IMR-90 (cell line): Measurements from ENCODE around the gene TNFRSF4. TPM values are rescaled to one million over a fixed set of nuclear protein-coding genes. Genes with fewer than 3 reads are reported as not detected.
A peak's percentile ranks its signal among the peaks of the same experiment; 100 is the strongest.

ENCODE experiments used
- ATAC-seq: fragments of 200-7000 bp; cut with Tn5 transposase; 2 replicates; pipeline ENCODE4 v1.9.1; 2020; ENCODE audit warnings: low read depth, mild to moderate bottlenecking, moderate library complexity
- BruUV-seq: library from RNA; stranded (reverse); fragments of 400-500 nt; replicated peaks from 2 replicates; lab custom pipeline; 2021; lab: Mats Ljungman, UMichigan
- CTCF ChIA-PET: fragments of 300-600 bp; formaldehyde crosslinking; extraction: SDS; loops from one replicate; lab custom pipeline; 2021; ENCODE audit warnings: antibody characterized with exemption; lab: Yijun Ruan, JAX
- POLR2A ChIA-PET: fragments of 300-600 bp; sonication (Branson Sonifier 250); formaldehyde crosslinking; loops from one replicate; lab custom pipeline; 2022; ENCODE audit warnings: antibody characterized with exemption; ENCODE audit not compliant: unreplicated experiment; lab: Charles Lee
- DNase-seq: peaks from one replicate; pipeline ENCODE4 v3.0.0; 2013
- H2AFZ ChIP-seq: replicated peaks from 2 replicates; pipeline ENCODE3; 2013; ENCODE audit warnings: low read length, mild to moderate bottlenecking; ENCODE audit not compliant: poor library complexity
- H2AK5ac ChIP-seq: 2 replicates; pipeline ENCODE4 v1.6.1; 2013; ENCODE audit warnings: low read depth, low read length, inconsistent platforms
- H2AK9ac ChIP-seq: replicated peaks from 2 replicates; pipeline ENCODE3; 2013; ENCODE audit warnings: mild to moderate bottlenecking, low read depth, low read length, moderate library complexity; ENCODE audit not compliant: poor library complexity
- H2BK120ac ChIP-seq: 2 replicates; pipeline ENCODE4 v1.6.1; 2013; ENCODE audit warnings: low read depth, low read length, inconsistent platforms
- H2BK15ac ChIP-seq: 3 replicates; pipeline ENCODE4 v1.6.1; 2013; ENCODE audit warnings: low read depth, low read length, inconsistent platforms
- H2BK20ac ChIP-seq: 2 replicates; pipeline ENCODE4 v1.6.1; 2013; ENCODE audit warnings: low read depth, mild to moderate bottlenecking, inconsistent platforms, low read length, moderate library complexity
- H2BK5ac ChIP-seq: 2 replicates; pipeline ENCODE4 v1.6.1; 2013; ENCODE audit warnings: mild to moderate bottlenecking, low read depth, low read length, inconsistent platforms; ENCODE audit not compliant: poor library complexity, severe bottlenecking
- H3K14ac ChIP-seq: replicated peaks from 2 replicates; pipeline ENCODE4 v1.6.1; 2013; ENCODE audit warnings: low read depth, low read length, inconsistent platforms
- H3K18ac ChIP-seq: 2 replicates; pipeline ENCODE4 v1.6.1; 2013; ENCODE audit warnings: low read depth, low read length, control low read depth
- H3K23ac ChIP-seq: 2 replicates; pipeline ENCODE4 v1.6.1; 2013; ENCODE audit warnings: low read depth, low read length, inconsistent platforms
- H3K27ac ChIP-seq: 2 replicates; pipeline ENCODE4 v1.5.1; 2013; ENCODE audit warnings: mild to moderate bottlenecking, control low read depth, low read length; ENCODE audit not compliant: insufficient read depth
- H3K27me3 ChIP-seq: 2 replicates; pipeline ENCODE4 v1.6.1; 2013; ENCODE audit warnings: low read length; ENCODE audit not compliant: control insufficient read depth, insufficient read depth
- H3K36me3 ChIP-seq: 2 replicates; pipeline ENCODE4 v1.6.1; 2013; ENCODE audit warnings: low read length, mixed read lengths; ENCODE audit not compliant: control insufficient read depth, insufficient read depth
- H3K4ac ChIP-seq: 2 replicates; pipeline ENCODE4 v1.6.1; 2013; ENCODE audit warnings: low read depth, low read length, inconsistent platforms
- H3K4me1 ChIP-seq: 2 replicates; pipeline ENCODE4 v1.6.1; 2013; ENCODE audit warnings: low read length, mixed read lengths; ENCODE audit not compliant: control insufficient read depth, insufficient read depth
- H3K4me2 ChIP-seq: 2 replicates; pipeline ENCODE4 v1.6.1; 2013; ENCODE audit warnings: low read depth, mild to moderate bottlenecking, control low read depth, low read length, moderate library complexity
- H3K4me3 ChIP-seq: 2 replicates; pipeline ENCODE4 v1.5.1; 2013; ENCODE audit warnings: low read depth, mild to moderate bottlenecking, control low read depth, low read length, moderate library complexity; ENCODE audit not compliant: insufficient read depth
- H3K56ac ChIP-seq: 2 replicates; pipeline ENCODE4 v1.6.1; 2013; ENCODE audit warnings: low read length, inconsistent platforms; ENCODE audit not compliant: insufficient read depth; ENCODE audit errors: extremely low read depth
- H3K79me1 ChIP-seq, 2 experiments: 2 replicates each; pipeline ENCODE4 v1.6.1; 2013; ENCODE audit warnings: low read length in 2 of 2, inconsistent platforms in 1 of 2, low read depth in 1 of 2
- H3K9ac ChIP-seq: 2 replicates; pipeline ENCODE4 v1.6.1; 2013; ENCODE audit warnings: low read depth, low read length, control low read depth
- H3K9me1 ChIP-seq: 2 replicates; pipeline ENCODE4 v1.6.1; 2013; ENCODE audit warnings: low read length, inconsistent platforms; ENCODE audit not compliant: insufficient read depth
- H3K9me3 ChIP-seq: 2 replicates; pipeline ENCODE4 v1.6.1; 2013; ENCODE audit warnings: low read length; ENCODE audit not compliant: control insufficient read depth, insufficient read depth
- H4K20me1 ChIP-seq: 2 replicates; pipeline ENCODE4 v1.6.1; 2013; ENCODE audit warnings: low read length, inconsistent platforms; ENCODE audit not compliant: insufficient read depth
- H4K5ac ChIP-seq: 2 replicates; pipeline ENCODE4 v1.6.1; 2013; ENCODE audit warnings: mild to moderate bottlenecking, low read depth, low read length, control low read depth
- H4K8ac ChIP-seq, 2 experiments: 2 replicates each; pipeline ENCODE4 v1.6.1; 2013; ENCODE audit warnings: low read depth in 2 of 2, low read length in 2 of 2, control low read depth in 1 of 2, inconsistent platforms in 1 of 2
- H4K91ac ChIP-seq: 2 replicates; pipeline ENCODE4 v1.6.1; 2013; ENCODE audit warnings: low read depth, low read length, inconsistent platforms; ENCODE audit not compliant: insufficient read depth
- CHD1 ChIP-seq: IDR thresholded peaks from 2 replicates; pipeline ENCODE4 v1.6.1; 2012; ENCODE audit warnings: low read depth, low read length, improper control_type of control experiment
- CTCF ChIP-seq: conservative IDR thresholded peaks from 2 replicates; pipeline ENCODE4 v1.5.1; 2012; ENCODE audit warnings: mild to moderate bottlenecking, low read depth, low read length, improper control_type of control experiment
- ELK1 ChIP-seq: fragments of 150-350 bp; IDR thresholded peaks from 2 replicates; pipeline ENCODE4 v1.6.1; 2016; ENCODE audit warnings: low read depth, mild to moderate bottlenecking, low read length, moderate library complexity, borderline replicate concordance
- FOS ChIP-seq: fragments of 150-350 bp; IDR thresholded peaks from 2 replicates; pipeline ENCODE4 v1.6.1; 2016; ENCODE audit warnings: low read depth, low read length
- MAFK ChIP-seq: IDR thresholded peaks from 2 replicates; pipeline ENCODE4 v1.6.1; 2012; ENCODE audit warnings: low read depth, low read length, improper control_type of control experiment
- MAZ ChIP-seq: IDR thresholded peaks from 2 replicates; pipeline ENCODE4 v1.6.1; 2012; ENCODE audit warnings: low read depth, mild to moderate bottlenecking, low read length, improper control_type of control experiment, moderate library complexity, borderline replicate concordance
- MXI1 ChIP-seq: IDR thresholded peaks from 2 replicates; pipeline ENCODE4 v1.6.1; 2012; ENCODE audit warnings: low read depth, mild to moderate bottlenecking, low read length, moderate library complexity, borderline replicate concordance
- NFE2L2 ChIP-seq: fragments of 150-350 bp; IDR thresholded peaks from 2 replicates; pipeline ENCODE4 v1.6.1; 2016; ENCODE audit warnings: low read depth, mild to moderate bottlenecking, low read length
- POLR2A ChIP-seq: IDR thresholded peaks from 2 replicates; pipeline ENCODE4 v1.6.1; 2012; ENCODE audit warnings: mild to moderate bottlenecking, low read depth, low read length
- RCOR1 ChIP-seq: IDR thresholded peaks from 2 replicates; pipeline ENCODE4 v1.6.1; 2012; ENCODE audit warnings: mild to moderate bottlenecking, low read length, improper control_type of control experiment; ENCODE audit not compliant: insufficient replicate concordance
- RFX5 ChIP-seq: IDR thresholded peaks from 2 replicates; pipeline ENCODE4 v1.8.0; 2012; ENCODE audit warnings: low read depth, mild to moderate bottlenecking, low read length, moderate library complexity
- SMC3 ChIP-seq: fragments of 150-350 bp; IDR thresholded peaks from 2 replicates; pipeline ENCODE4 v1.6.1; 2016; ENCODE audit warnings: low read depth, mild to moderate bottlenecking, antibody characterized with exemption, low read length, moderate library complexity
- USF2 ChIP-seq: fragments of 150-350 bp; IDR thresholded peaks from 2 replicates; pipeline ENCODE4 v1.6.1; 2017; ENCODE audit warnings: mild to moderate bottlenecking, antibody characterized with exemption, low read length, low read depth
- WGBS, 2 experiments: methylation state at CpG; one replicate each; pipeline versions ENCODE4 v1.1.5 to v1.1.7; 2013; ENCODE audit warnings: missing lambda C conversion rate in 2 of 2; ENCODE audit not compliant: insufficient read length in 1 of 2; ENCODE audit errors: extremely low coverage in 2 of 2; 5-methylcytosine and 5-hydroxymethylcytosine counted together
- dilution Hi-C: fragments of 300-500 bp; cut with HindIII; formaldehyde crosslinking; loops from one replicate; pipeline ENCODE4 v1.14.3; 2018; ENCODE audit warnings: low sequenced_read_pairs; ENCODE audit not compliant: unreplicated experiment
- in situ Hi-C: fragments of 300-500 bp; cut with MboI; formaldehyde crosslinking; loops from 3 replicates; pipeline ENCODE4 v1.14.3; 2019; ENCODE audit warnings: low sequenced_read_pairs, inconsistent platforms, mixed read lengths
- intact Hi-C: fragments of 100-400 bp; cut with micrococcal nuclease; formaldehyde crosslinking; loops from 2 replicates; pipeline ENCODE4 v1.10.0; 2022
- polyA plus RNA-seq, 3 experiments: library from polyadenylated mRNA; depleted of rRNA; stranded (reverse); fragments of >200 nt; gene quantifications; 2 replicates each; pipeline ENCODE4 v1.2.3, GENCODE V29; 2012; ENCODE audit warnings: low replicate concordance in 1 of 3
- total RNA-seq: library from RNA; depleted of rRNA; stranded (reverse); fragments of >200 nt; gene quantifications from 2 replicates; pipeline ENCODE4 v1.2.3, GENCODE V29; 2012

Gene TNFRSF4
- total and polyA plus RNA-seq, 2 of the 4 experiments (the other 2 are of a cell fraction) = 0.15 TPM; not detected in 1

- ChIA-PET CTCF (no interaction called here), POLR2A (no interaction called here)
- H2AK9ac ChIP-seq = no peak overlapping the region
- H4K8ac ChIP-seq = no peak overlapping the region
- no peaks in the 10 kb centered on the region for H4K20me1 ChIP-seq
- H3K27me3 ChIP-seq = no peaks in the 10 kb centered on the region
- no peak overlapping the region for H3K27ac ChIP-seq
- no TSS peak for BruUV-seq
- H3K4me2 ChIP-seq = no peak overlapping the region
- H4K5ac ChIP-seq = no peak overlapping the region
- H3K79me1 ChIP-seq = peaks cover 0 to 18% of the 10 kb centered on the region in 2 experiments; a peak in 2 of 4 replicates
- no peak overlapping the region for H2BK20ac ChIP-seq
- peaks cover 2% of the 10 kb centered on the region; the same call in 1 of the 2 replicates for H3K36me3 ChIP-seq
- H3K14ac ChIP-seq = no peak overlapping the region
- no peak overlapping the region for H3K18ac ChIP-seq
- WGBS, 2 experiments = 86% methylated on average over 11 of the region's 15 CpGs; no CpG with 5 or more reads in 1 of the 2 experiments
- no peak for ATAC-seq
- DNase-seq = no peak
- no peak overlapping the region for H3K4ac ChIP-seq
- H3K9me3 ChIP-seq = no peaks in the 10 kb centered on the region
- H2AK5ac ChIP-seq = 0 out of 2 replicates have a peak overlapping the region, but pooled peaks have one; percentile 9
- H2AFZ ChIP-seq = no peak overlapping the region
- dilution Hi-C loops = no loop called here
- no peaks in the 10 kb centered on the region for H3K9me1 ChIP-seq
- no peak overlapping the region for H3K56ac ChIP-seq
- no peak overlapping the region for H2BK5ac ChIP-seq
- no peak overlapping the region for H3K23ac ChIP-seq
- no peak overlapping the region for H2BK15ac ChIP-seq
- H4K91ac ChIP-seq = no peak overlapping the region
- H3K4me3 ChIP-seq = no peak overlapping the region
- TF ChIP-seq POLR2A = no peak
- no peak for TF ChIP-seq RFX5
- TF ChIP-seq CHD1 = no peak
- TF ChIP-seq NFE2L2 = no peak
- no peak for TF ChIP-seq ELK1
- TF ChIP-seq CTCF = no peak
- no peak for TF ChIP-seq MXI1
- TF ChIP-seq MAFK = no peak
- no peak for TF ChIP-seq USF2
- no peak for TF ChIP-seq MAZ
- no peak for TF ChIP-seq FOS
- TF ChIP-seq RCOR1 = no peak
- TF ChIP-seq SMC3 = no peak
- H2BK120ac ChIP-seq = no peak overlapping the region
- intact Hi-C loops = no loop called here
- H3K4me1 ChIP-seq = peaks cover 14% of the 10 kb centered on the region
- H3K9ac ChIP-seq = no peak overlapping the region
- in situ Hi-C loops = no loop called here
Measured at GRCh38 chr1:1239227-1239613, 25.3 kb upstream of the TNFRSF4 start.
